K562 (cell line): ENCODE data around the gene AIFM3.

Experiments
- E4F1 ChIP-seq: fragments of 250-450 bp; sonication (Bioruptor Pico); IDR thresholded peaks from 2 replicates; pipeline ENCODE4 v1.5.0; 2021; ENCODE audit warnings: mild to moderate bottlenecking, borderline replicate concordance
- GABPB1 ChIP-seq: sonication (generic); formaldehyde crosslinking; IDR thresholded peaks from 2 replicates; pipeline ENCODE4 v1.8.0; 2022; ENCODE audit warnings: mild to moderate bottlenecking, missing genetic modification reagents
- POLR2A ChIP-seq: fragments of 450-650 bp; conservative IDR thresholded peaks from 2 replicates; pipeline ENCODE4 v1.6.1; 2016
- RFX7 ChIP-seq: fragments of 250-450 bp; sonication (Bioruptor Pico); IDR thresholded peaks from 2 replicates; pipeline ENCODE4 v1.5.1; 2021; ENCODE audit warnings: mild to moderate bottlenecking
- U2AF2 ChIP-seq: fragments of 200-400 bp; formaldehyde crosslinking; optimal IDR thresholded peaks from 2 replicates; pipeline ENCODE3; 2017; ENCODE audit warnings: low read depth, mild to moderate bottlenecking, low read length
- TF ChIP-seq, protein P1 (sequence below): sonication (generic); formaldehyde crosslinking; IDR thresholded peaks from 2 replicates; pipeline ENCODE4 v1.8.0; 2023; ENCODE audit warnings: missing genetic modification reagents, mild to moderate bottlenecking, borderline replicate concordance
- TF ChIP-seq, protein P2 (sequence below), 3 experiments: IDR thresholded peaks in 2 of 3; conservative IDR thresholded peaks in 1 of 3; 2 replicates each; pipeline ENCODE4 v1.5.1; 2011 to 2012; ENCODE audit warnings: low read length in 3 of 3, mild to moderate bottlenecking in 3 of 3, control low read depth in 2 of 3, improper control_type of control experiment in 1 of 3, inconsistent platforms in 1 of 3, low read depth in 1 of 3, mixed read lengths in 1 of 3, moderate library complexity in 1 of 3; ENCODE audit not compliant: insufficient read depth in 2 of 3

DNA sequence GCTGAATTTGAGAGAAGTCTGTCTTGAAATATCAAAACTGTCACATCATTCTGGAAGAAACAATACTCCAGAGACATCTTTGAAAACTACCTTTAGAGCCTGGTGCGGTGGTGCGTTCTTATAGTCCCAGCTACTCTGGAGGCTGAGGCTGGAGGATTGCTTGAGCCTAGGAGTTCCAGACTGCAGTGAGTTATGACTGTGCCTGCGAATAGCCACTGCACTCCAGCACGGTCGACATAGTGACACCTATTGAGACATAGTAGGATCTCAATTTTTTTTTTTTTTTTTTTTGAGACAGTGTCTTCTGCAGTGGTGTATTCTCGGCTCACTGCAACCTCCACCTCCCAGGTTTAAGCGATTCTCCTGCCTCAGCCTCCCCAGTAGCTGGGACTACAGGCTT, 11.5 kb upstream of the AIFM3 start:
- TF ChIP-seq U2AF2 (no peak), GABPB1 (no peak), POLR2A (no peak), E4F1 (CRISPR knock-in tag) (no peak), RFX7 (CRISPR knock-in tag) (no peak)
- TF ChIP-seq, protein P1, sequence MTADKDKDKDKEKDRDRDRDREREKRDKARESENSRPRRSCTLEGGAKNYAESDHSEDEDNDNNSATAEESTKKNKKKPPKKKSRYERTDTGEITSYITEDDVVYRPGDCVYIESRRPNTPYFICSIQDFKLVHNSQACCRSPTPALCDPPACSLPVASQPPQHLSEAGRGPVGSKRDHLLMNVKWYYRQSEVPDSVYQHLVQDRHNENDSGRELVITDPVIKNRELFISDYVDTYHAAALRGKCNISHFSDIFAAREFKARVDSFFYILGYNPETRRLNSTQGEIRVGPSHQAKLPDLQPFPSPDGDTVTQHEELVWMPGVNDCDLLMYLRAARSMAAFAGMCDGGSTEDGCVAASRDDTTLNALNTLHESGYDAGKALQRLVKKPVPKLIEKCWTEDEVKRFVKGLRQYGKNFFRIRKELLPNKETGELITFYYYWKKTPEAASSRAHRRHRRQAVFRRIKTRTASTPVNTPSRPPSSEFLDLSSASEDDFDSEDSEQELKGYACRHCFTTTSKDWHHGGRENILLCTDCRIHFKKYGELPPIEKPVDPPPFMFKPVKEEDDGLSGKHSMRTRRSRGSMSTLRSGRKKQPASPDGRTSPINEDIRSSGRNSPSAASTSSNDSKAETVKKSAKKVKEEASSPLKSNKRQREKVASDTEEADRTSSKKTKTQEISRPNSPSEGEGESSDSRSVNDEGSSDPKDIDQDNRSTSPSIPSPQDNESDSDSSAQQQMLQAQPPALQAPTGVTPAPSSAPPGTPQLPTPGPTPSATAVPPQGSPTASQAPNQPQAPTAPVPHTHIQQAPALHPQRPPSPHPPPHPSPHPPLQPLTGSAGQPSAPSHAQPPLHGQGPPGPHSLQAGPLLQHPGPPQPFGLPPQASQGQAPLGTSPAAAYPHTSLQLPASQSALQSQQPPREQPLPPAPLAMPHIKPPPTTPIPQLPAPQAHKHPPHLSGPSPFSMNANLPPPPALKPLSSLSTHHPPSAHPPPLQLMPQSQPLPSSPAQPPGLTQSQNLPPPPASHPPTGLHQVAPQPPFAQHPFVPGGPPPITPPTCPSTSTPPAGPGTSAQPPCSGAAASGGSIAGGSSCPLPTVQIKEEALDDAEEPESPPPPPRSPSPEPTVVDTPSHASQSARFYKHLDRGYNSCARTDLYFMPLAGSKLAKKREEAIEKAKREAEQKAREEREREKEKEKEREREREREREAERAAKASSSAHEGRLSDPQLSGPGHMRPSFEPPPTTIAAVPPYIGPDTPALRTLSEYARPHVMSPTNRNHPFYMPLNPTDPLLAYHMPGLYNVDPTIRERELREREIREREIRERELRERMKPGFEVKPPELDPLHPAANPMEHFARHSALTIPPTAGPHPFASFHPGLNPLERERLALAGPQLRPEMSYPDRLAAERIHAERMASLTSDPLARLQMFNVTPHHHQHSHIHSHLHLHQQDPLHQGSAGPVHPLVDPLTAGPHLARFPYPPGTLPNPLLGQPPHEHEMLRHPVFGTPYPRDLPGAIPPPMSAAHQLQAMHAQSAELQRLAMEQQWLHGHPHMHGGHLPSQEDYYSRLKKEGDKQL = no peak
- TF ChIP-seq, protein P2, sequence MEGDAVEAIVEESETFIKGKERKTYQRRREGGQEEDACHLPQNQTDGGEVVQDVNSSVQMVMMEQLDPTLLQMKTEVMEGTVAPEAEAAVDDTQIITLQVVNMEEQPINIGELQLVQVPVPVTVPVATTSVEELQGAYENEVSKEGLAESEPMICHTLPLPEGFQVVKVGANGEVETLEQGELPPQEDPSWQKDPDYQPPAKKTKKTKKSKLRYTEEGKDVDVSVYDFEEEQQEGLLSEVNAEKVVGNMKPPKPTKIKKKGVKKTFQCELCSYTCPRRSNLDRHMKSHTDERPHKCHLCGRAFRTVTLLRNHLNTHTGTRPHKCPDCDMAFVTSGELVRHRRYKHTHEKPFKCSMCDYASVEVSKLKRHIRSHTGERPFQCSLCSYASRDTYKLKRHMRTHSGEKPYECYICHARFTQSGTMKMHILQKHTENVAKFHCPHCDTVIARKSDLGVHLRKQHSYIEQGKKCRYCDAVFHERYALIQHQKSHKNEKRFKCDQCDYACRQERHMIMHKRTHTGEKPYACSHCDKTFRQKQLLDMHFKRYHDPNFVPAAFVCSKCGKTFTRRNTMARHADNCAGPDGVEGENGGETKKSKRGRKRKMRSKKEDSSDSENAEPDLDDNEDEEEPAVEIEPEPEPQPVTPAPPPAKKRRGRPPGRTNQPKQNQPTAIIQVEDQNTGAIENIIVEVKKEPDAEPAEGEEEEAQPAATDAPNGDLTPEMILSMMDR (IDR thresholded peaks at IDR 0.05 in 2 of 3, conservative IDR thresholded peaks at IDR 0.05 in 1 of 3; ENCODE audit: insufficient read depth in 2 of 3, low read depth in 1 of 3, low read length in 3 of 3) = peak in 1 of 3 experiments; percentile 38; a peak in 2 of 6 replicates
